Stimulated activated CD8-positive, alpha-beta memory T cell treated with anti-CD3 and anti-CD28 coated beads, Interleukin-15, amount 100 ng/mL, for 24 hours (primary cell): ENCODE results near the gene BBX.

Experiments
- DNase-seq: peaks from one replicate; pipeline ENCODE4 v3.0.0-alpha.2; 2020; ENCODE audit warnings: low read depth

Gene BBX

GRCh38 chr3:107846279-107846852 lies 323.6 kb downstream of the BBX start:
- DNase-seq: peak; percentile 9

DNA sequence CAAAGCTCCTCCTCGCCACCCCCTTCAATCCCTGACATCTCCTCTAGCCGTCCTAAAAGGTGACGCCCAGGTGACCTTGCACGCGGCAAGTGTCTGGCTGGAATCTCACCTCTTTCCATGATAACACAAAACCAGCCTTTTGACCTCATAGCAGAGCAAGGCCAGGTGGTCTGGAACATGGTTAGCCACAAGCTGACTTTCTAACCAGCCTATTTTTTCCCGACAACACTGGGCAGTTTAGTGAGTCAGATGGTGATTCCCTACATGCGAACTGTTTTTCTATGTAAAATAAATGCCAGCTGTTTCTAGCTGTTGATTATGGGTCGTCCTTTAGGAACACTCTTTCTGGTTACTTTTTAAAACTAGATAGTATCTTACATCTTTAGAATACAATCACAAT lies 325.0 kb downstream of the BBX start:
- no peak for DNase-seq

- DNase-seq: no peak
Observed at GRCh38 chr3:107848351-107848915, 325.7 kb downstream of the BBX start.

DNA sequence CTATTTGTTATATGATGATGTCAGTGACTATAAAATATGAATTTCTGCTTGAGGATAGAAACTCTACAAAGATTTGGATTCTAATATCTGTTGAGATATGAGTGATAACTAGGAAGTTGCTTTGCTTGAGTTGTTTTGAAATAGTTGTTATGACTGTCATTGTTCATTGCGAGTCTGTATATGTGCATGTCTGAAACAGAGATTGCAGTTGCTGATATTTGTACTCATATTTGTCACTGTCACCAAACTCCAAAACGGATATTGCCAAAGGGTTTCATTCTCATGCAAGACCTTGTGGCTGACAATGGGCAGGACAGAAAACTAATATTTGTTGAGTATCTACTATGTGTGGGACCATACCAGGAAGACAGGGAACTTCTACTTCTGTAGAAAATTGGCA lies 327.9 kb downstream of the BBX start:
- no peak for DNase-seq

DNA sequence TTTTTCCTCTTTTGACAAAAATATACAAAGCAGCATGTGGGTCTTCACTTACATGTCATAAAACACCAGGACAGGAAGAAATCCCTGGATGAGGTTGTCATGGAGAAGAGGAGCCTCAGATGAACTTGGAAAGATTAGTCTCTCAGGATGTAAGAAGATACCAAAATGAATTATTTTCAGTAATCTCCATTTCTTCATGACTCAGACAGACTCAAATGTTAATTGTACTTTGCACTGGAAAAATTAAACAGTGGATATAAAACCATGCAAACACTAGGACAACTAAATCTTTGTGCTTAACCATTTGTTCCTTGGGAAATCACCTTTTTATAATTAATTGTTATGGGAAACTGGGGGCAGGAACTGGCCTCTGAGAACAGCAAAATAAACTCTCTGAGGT lies 331.1 kb downstream of the BBX start:
- DNase-seq: no peak

GRCh38 chr3:107854733-107855132 lies 332.0 kb downstream of the BBX start:
- no peak for DNase-seq

DNA sequence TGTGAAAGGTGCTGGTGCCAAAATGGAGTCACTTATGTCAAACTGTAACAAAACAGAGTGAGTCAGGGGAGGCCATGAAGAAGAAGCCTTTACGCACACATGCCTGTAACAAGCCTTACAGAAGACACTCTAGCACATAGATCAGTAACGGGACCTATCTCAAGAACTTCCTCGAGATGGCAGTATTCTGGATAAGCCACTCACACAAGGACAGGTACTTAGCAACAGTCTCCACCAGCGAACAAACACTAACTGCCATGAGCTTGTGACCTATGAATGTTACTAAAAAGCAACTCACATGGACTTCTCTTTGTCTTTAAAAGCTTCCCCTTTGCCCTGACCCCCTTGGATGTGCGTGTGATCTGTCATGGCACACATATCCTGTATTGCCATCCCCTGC lies 332.9 kb downstream of the BBX start:
- DNase-seq: no peak

DNA sequence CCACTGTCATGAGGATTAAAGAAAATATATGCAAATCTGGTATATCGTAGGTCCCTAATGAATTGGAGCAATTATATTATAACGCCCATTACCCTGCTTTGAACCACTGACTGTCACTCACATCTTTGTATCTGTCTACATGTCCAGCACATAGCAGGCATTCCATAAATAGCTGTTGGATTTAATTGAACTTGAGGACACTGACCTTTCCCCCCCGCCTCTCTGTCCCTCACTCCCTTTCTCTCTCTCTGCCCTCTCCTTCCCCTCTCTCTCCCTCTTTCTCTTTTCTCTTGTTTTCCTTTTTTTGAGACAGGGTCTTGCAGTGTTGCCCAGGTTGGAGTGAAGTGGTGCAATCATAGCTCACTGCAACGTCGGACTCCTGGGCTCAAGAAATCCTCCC lies 335.1 kb downstream of the BBX start:
- no peak for DNase-seq

GRCh38 chr3:107858876-107859275 lies 336.1 kb downstream of the BBX start:
- DNase-seq: no peak
